A549 (cell line): ENCODE results near the gene TMEM132D.

Experiments
- CTCF ChIP-seq: fragments of >200 bp; sonication (Bioruptor Twin); formaldehyde crosslinking; IDR thresholded peaks from 3 replicates; pipeline ENCODE4 v1.5.1; 2016
- JUNB ChIP-seq: fragments of >200 bp; sonication (Bioruptor Twin); formaldehyde crosslinking; IDR thresholded peaks from 2 replicates; pipeline ENCODE4 v1.6.1; 2016
- MAFK ChIP-seq: fragments of 450-650 bp; IDR thresholded peaks from 2 replicates; pipeline ENCODE4 v1.6.1; 2014; ENCODE audit not compliant: partially characterized antibody
- RCOR1 ChIP-seq: fragments of 150-350 bp; IDR thresholded peaks from 2 replicates; pipeline ENCODE4 v1.6.1; 2014; ENCODE audit warnings: antibody characterized with exemption, low read length, low read depth

- TF ChIP-seq CTCF: no peak
- no peak for TF ChIP-seq RCOR1
- no peak for TF ChIP-seq JUNB
- TF ChIP-seq MAFK: no peak
These were observed 141.4 kb downstream of the TMEM132D start for GRCh38 chr12:129762436-129762835.
